ENCODE measurements around the gene HYAL4.

Gene HYAL4

GRCh38 chr7:123865517-123866117 is 20.6 kb downstream of the HYAL4 start:
- Histone ChIP-seq H3K4me3 (ENCODE audit: insufficient read depth, low read length, poor library complexity, severe bottlenecking) (no peak overlapping the region), H3K27ac (ENCODE audit: low read depth, low read length) (no peak overlapping the region), H3K9me2 (replicated peaks; ENCODE audit: insufficient read depth, low read length) (no peaks in the 10 kb centered on the region), H3K4me2 (ENCODE audit: low read depth, low read length, poor library complexity, severe bottlenecking) (no peak overlapping the region), H3F3A (ENCODE audit: insufficient read depth) (no peaks in the 10 kb centered on the region), H3K9me3 (ENCODE audit: insufficient read depth, low read length) (no peaks in the 10 kb centered on the region), H3K27me3 (ENCODE audit: low read length) (no peaks in the 10 kb centered on the region), H3K79me2 (ENCODE audit: insufficient read depth, low read length) (no peaks in the 10 kb centered on the region), H2AFZ (ENCODE audit: low read depth, low read length, severe bottlenecking) (no peak overlapping the region), H4K20me1 (ENCODE audit: low read depth, low read length) (no peaks in the 10 kb centered on the region), H3K36me3 (ENCODE audit: low read length) (no peaks in the 10 kb centered on the region), H3K9ac (ENCODE audit: low read length) (no peak overlapping the region)
- TF ChIP-seq EZH2phosphoT487 (conservative IDR thresholded peaks at IDR 0.05; ENCODE audit: low read length) = no peak
- TF ChIP-seq, protein P1, sequence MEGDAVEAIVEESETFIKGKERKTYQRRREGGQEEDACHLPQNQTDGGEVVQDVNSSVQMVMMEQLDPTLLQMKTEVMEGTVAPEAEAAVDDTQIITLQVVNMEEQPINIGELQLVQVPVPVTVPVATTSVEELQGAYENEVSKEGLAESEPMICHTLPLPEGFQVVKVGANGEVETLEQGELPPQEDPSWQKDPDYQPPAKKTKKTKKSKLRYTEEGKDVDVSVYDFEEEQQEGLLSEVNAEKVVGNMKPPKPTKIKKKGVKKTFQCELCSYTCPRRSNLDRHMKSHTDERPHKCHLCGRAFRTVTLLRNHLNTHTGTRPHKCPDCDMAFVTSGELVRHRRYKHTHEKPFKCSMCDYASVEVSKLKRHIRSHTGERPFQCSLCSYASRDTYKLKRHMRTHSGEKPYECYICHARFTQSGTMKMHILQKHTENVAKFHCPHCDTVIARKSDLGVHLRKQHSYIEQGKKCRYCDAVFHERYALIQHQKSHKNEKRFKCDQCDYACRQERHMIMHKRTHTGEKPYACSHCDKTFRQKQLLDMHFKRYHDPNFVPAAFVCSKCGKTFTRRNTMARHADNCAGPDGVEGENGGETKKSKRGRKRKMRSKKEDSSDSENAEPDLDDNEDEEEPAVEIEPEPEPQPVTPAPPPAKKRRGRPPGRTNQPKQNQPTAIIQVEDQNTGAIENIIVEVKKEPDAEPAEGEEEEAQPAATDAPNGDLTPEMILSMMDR (IDR thresholded peaks at IDR 0.05; ENCODE audit: insufficient read depth, low read length, poor library complexity, severe bottlenecking) = peak; percentile 58

GRCh38 chr7:123867225-123867624 is 22.3 kb downstream of the HYAL4 start:
- H3K27ac ChIP-seq (ENCODE audit: low read depth, low read length) = no peak overlapping the region
- TF ChIP-seq, protein P1 (IDR thresholded peaks at IDR 0.05; ENCODE audit: insufficient read depth, low read length, poor library complexity, severe bottlenecking) = no peak
- TF ChIP-seq EZH2phosphoT487 (conservative IDR thresholded peaks at IDR 0.05; ENCODE audit: low read length) = no peak
- H3K36me3 ChIP-seq (ENCODE audit: low read length) = no peaks in the 10 kb centered on the region
- H3K79me2 ChIP-seq (ENCODE audit: insufficient read depth, low read length) = no peaks in the 10 kb centered on the region
- no peaks in the 10 kb centered on the region for H3K27me3 ChIP-seq (ENCODE audit: low read length)
- no peak overlapping the region for H3K4me2 ChIP-seq (ENCODE audit: low read depth, low read length, poor library complexity, severe bottlenecking)
- no peaks in the 10 kb centered on the region for H3K9me2 ChIP-seq (replicated peaks; ENCODE audit: insufficient read depth, low read length)
- H3K9me3 ChIP-seq (ENCODE audit: insufficient read depth, low read length) = no peaks in the 10 kb centered on the region
- no peaks in the 10 kb centered on the region for H3F3A ChIP-seq (ENCODE audit: insufficient read depth)
- H3K9ac ChIP-seq (ENCODE audit: low read length) = no peak overlapping the region
- no peak overlapping the region for H3K4me3 ChIP-seq (ENCODE audit: insufficient read depth, low read length, poor library complexity, severe bottlenecking)
- H2AFZ ChIP-seq (ENCODE audit: low read depth, low read length, severe bottlenecking) = no peak overlapping the region
- H4K20me1 ChIP-seq (ENCODE audit: low read depth, low read length) = no peaks in the 10 kb centered on the region

GRCh38 chr7:123871998-123872867 is 27.3 kb downstream of the HYAL4 start:
- Histone ChIP-seq H3K36me3 (ENCODE audit: low read length) (no peaks in the 10 kb centered on the region), H3K4me3 (ENCODE audit: insufficient read depth, low read length, poor library complexity, severe bottlenecking) (no peak overlapping the region), H2AFZ (ENCODE audit: low read depth, low read length, severe bottlenecking) (no peak overlapping the region), H3K9me2 (replicated peaks; ENCODE audit: insufficient read depth, low read length) (no peaks in the 10 kb centered on the region), H3K9me3 (ENCODE audit: insufficient read depth, low read length) (no peaks in the 10 kb centered on the region), H3K9ac (ENCODE audit: low read length) (no peak overlapping the region), H4K20me1 (ENCODE audit: low read depth, low read length) (no peaks in the 10 kb centered on the region), H3K27ac (ENCODE audit: low read depth, low read length) (no peak overlapping the region), H3K27me3 (ENCODE audit: low read length) (no peaks in the 10 kb centered on the region), H3K4me2 (ENCODE audit: low read depth, low read length, poor library complexity, severe bottlenecking) (no peak overlapping the region), H3F3A (ENCODE audit: insufficient read depth) (no peaks in the 10 kb centered on the region), H3K79me2 (ENCODE audit: insufficient read depth, low read length) (no peaks in the 10 kb centered on the region)
- TF ChIP-seq, protein P1 (IDR thresholded peaks at IDR 0.05; ENCODE audit: insufficient read depth, low read length, poor library complexity, severe bottlenecking) = peak; percentile 23
- TF ChIP-seq EZH2phosphoT487 (conservative IDR thresholded peaks at IDR 0.05; ENCODE audit: low read length) = no peak
